Measurements from ENCODE around the gene ZDHHC13. TPM values are rescaled to one million over a fixed set of nuclear protein-coding genes. Genes with fewer than 3 reads are reported as not detected.

Gene ZDHHC13
- total RNA-seq, 1 donor from 2014 or later = 28.5 TPM

DNA sequence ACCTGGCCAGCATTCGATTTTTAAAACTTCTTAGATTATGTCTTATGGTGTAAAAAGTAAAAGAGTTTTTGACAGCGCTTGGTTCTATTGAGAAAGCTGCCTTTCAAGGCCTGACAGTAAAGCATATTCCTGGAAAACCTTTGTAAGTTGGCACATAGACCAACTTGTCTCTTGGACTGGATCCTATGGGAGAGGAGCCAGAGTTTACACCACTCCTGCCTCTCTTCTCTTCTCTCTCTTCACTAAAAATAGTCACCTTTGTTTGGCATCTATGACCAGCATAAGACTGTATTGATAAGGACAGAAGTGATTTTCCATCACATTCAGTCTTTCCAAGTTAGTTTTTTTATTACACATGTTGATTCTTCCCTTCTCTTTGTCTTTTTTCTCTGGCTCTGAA, 51.1 kb downstream of the ZDHHC13 start:
- no peak for DNase-seq (ENCODE audit: low read depth)

DNA sequence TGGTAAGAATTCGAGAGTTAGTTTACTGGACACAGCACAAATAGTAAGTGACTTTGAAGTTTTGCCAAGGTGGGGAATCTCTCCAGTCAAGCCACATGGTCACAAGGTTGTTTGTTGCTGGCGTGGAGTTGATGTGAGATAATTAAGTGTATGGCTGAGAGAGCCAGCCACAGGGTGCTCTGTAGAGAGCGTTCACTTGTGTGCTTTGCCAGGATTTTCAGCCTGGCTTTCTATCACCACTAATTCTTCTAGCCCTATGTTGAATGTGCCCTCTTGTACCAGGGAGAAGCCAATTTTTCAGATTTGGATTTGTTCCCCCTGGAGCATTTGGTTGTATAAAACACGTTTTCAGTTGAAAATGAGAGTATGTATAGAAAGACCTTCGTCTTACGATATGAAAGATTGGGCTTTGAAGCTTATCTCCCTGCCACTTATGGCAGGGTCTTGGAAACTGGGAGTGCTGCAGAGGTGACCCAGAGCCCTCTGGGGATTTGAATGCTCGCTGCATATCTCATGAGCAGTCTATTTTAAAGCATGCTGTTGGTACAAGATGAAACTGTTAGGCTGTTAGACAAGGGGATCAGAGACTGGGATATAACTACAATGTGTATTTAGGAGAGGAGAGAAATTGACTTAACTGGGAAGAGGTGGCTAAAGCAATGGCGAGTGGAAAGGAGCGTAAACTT, 56.2 kb downstream of the ZDHHC13 start:
- DNase-seq (ENCODE audit: low read depth) = no peak

DNA sequence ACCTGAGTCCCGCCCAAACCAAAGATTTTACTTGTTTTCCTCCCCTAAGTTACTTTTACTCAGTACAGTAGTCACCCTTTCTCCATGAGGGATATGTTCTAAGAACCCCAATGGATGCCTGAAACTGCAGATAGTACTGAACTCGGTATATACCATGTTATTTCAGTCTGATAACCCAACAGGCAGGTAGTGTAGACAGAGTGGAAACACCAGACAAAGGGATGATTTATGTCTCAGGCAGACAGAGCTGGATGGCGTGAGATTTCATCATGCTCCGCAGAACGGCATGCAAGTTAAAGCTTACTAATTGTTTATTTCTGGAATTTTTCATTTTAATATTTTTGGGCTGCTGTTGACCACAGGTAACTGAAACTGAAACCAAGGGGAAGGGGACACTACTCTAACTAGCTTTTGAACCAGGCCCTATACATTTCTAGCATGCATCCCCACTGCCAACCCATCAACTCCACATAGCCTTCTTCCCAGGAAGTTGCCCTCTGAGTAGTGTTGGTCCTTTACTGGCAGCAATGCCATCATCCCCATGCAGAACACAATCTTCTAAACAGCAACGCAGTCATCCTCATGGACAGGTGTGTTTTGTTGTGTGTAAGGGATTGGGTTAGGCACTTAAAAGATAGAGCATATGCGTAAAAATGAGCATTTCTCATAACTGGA, 57.1 kb downstream of the ZDHHC13 start:
- DNase-seq (ENCODE audit: low read depth) = no peak

DNA sequence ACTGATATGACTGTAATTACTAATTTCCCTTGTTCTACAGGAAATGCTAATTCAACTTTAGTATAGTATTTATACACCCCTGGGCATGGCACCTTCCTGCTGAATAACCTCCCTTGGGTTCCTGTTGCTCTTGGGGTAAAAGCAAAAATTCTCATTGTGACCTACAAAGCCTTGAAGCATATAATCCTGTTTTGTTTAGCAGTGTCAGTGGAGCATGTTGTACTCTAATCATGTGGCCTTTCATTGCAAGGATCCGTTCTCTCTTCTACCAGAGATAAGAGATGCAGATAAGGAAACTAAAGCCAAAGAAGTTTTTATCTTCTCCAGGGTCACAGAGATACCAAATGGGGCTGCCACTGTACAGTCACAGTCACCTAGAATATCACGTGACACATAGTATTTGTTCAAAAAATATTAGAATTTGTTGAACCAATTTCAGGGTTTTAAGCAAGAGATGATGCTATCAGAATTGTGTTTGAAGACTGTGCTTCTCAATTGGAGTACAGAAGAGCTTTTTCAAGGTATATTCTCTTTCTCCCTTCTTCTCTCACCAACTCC, 59.7 kb downstream of the ZDHHC13 start:
- DNase-seq (ENCODE audit: low read depth) = no peak

DNA sequence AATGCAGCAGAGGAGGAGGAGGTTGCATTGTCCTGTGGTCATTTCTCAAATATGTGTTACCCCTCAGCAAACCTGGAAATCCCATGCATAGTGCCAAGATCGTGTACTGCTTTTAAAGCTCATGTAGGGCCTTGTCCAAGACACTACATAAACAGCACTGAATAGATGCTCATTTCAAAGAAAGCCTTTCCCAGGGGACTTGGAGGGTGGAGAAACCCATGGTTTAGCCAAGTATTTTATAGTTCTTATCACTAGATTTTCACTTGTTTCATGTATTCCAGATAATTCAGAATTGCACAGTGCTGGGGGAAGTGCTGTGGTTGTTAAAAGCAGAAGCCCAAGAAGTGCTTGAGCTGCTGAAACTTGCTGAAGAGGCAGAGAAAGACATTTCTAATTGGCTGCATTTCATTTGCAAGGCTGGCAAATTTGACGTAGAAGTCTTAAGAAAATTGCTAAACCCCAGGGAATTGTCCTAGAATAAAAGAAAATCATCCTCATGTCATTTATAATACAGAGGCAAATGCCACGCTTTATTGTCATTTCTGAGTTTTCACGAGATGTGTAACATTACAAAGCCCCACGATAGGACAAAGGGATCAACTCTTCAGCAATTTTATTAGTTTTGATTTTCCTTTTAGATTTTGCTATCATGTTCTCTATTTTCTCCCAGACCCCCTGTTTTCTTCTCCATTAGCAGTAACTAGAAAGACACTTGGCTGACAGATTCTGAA, 64.7 kb downstream of the ZDHHC13 start:
- no peak for DNase-seq (ENCODE audit: low read depth)

DNA sequence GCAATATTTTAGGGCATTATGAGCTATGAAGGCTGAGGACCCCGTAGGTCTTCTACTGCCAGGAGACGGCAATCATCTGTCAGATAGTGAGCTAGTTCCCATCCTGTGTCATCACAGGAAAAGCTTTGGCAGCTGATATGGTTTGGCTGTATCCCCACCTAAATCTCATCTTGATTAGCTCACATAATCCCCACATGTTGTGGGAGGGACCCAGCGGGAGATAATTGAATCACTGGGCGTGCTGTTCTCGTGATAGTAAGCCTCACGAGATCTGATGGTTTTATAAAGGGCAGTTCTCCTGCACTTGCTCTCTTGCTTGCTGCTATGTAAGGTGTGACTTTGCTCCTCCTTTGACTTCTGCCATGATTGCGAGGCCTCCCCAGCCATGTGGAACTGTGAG, 66.7 kb downstream of the ZDHHC13 start:
- no peak for DNase-seq (ENCODE audit: low read depth)

DNA sequence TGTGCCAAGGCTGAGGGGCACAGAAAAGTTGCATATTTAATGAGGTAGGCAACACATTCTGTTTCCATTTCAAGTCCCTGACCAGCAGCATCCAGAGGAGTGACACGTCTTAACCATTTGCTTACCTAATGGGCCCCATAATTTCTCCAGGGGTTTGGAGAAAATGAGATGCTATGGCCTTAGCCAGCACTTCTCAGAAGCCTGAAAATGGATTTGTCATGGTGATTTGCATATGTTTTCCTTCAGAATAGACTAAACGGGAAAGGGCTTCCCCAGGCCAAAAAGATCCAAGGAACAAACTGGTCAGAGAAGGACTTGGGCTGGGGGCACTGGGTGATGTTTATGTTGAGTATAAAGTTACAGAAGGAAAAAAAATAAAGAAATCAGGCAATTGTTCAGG, 68.1 kb downstream of the ZDHHC13 start:
- no peak for DNase-seq (ENCODE audit: low read depth)

DNA sequence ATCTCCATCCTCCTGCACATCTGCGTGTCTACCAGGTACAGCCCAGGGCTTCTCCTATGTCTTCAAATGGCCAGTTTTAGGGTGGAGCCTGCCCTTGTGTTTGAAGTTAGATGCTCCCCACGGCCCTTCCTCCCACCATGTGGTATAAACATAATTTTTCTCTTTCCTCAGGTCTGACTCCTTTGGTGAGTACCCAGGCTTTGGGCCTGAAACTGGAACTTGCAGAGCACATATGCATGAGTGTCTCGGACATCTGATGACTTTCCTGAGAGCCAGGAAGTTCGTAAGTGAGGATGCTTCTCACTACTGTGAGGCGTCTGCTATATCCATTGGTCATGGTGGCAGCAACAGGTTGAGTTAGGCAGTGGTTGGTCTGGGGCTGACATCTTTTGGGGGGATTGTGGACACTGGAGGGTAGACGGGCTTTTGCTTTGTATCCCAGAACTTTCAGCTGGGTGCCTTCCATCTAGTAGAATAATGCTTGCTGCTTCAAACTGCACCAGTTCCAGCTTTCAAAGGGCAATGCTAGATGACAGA, 68.6 kb downstream of the ZDHHC13 start:
- no peak for DNase-seq (ENCODE audit: low read depth)

DNA sequence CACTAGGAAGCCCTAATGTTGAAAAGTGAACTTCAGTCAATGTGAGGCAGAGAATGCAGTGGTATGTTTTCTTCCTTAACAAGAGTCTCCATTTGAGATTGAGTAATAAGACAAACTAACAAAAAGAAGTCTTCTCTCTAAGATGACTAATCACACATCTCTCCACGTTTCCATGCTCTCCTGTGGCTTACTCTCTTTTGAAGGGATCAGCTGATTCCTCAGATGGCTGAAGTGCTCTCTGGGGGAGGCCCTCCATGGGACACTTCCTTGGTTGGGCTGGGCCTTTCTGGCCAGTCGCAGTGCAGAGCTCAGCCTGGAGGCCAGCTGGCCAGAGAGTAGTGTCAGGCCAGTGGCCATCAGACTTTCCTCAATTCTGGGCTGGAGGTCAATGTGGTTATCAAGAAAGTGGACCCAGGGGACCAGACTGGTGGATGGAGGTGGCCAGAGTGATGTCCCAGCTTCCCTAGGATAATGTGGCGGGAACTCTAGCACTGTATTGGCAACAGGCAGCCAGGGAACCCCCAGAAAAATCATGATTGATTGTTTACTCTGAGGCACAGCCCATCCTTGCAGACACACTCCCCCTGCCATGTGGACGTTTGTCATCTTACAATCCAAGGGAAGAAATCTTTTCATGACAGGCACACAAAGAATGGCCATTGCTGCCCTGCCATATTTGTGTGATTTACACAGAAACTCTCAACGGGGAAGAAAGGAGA, 70.3 kb downstream of the ZDHHC13 start:
- DNase-seq (ENCODE audit: low read depth) = peak; percentile 58

DNA sequence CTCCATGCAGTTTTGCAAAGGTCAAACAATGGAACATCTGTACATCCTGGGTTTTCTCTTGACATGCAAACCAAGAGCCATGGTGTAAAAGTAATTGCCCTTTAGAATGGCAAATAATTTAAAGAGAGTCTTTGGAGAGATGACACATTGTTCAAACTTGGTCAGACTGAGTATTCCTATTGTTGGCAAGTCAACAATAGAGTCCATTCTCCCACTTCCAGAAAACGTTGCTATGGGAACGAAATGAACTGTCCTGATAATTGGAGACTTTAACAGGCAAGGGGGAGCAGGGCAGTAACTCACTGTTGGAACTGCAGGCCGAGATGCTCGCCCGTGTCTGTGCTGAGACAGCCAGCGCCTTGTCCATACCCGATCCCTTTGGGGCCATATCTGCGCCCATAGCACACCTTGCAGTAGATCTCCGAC, 70.9 kb downstream of the ZDHHC13 start:
- DNase-seq (ENCODE audit: low read depth) = no peak

DNA sequence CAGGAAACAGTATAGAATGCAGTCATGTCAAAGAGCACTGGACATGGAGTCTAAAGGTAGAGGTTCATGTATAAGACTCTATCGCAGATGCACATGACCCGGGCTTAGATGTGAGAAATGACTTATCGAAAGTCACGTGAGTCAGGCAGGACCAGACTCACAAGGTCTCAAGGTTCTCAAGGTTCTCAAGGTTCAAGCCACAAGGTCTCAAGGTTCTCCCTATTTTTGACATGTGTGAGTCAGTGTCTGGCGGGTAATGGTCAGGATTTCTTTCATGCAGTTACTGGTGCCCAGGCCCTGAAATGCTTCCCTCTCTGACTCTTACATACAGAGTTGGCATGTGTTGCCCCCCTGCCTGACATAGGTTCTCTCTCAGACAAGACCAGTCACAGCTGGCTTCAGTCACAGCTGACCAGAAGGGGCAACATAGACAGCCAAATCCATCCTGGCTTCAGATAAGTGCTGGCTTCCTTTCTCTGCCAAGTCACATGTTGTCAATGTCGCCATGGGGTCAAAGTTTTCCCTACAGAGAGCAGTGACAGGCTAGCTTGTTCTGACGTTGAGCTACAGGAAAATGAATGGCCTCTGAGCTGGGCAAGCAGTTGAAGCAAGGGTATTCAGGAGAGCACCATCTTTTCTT, 74.7 kb downstream of the ZDHHC13 start:
- DNase-seq (ENCODE audit: low read depth) = no peak

DNA sequence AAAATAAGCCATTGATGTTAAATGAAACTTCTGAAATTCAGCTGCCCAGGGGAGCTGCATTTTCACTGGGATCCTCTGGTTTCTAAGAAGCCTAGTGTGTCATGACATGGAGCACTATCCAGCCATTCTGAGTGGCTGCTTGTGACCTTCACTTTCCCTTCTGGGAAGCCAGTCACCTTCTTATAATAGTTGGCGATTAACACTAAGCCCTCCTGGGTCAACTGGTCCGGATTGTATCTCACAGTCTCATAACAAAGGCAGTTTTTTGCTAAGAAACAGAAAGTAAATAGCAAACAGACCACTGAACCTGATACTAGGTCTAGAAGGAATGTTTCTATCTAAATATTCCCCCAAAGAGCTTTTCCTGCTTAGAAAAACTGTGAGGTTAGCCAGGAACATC, 76.9 kb downstream of the ZDHHC13 start:
- peak; percentile 58 for DNase-seq (ENCODE audit: low read depth)

DNA sequence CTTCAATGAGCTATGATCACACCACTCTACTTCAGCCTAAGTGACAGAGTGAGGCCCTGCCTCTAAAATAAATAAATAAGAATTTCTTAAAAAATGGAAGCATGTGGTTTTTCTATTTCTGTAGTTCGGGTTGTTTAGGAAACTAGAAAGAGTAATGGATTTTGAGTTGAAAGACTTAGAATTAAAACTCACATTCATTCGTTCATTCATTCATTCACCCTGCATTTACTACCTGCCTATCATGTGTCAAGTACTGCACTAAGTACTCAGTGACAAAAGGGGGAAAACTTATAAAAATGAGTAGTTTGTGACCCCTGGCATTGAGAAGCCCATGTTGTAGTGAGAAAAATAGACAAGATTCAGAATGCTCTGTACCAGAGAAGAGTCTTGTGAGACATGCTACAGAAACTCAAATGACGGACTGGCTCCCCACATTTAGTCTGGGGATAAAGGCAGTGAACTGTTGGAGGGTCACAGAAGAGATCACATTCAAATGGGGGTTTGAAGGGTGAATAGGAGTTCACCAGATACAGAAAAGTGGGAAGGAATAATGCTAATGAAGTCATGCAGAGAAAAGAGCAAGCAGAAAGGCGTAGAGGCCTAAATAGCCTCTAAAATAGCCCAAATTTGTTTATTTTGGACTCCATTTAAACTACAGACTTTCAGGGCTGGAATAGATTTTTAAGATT, 77.8 kb downstream of the ZDHHC13 start:
- DNase-seq (ENCODE audit: low read depth) = no peak

DNA sequence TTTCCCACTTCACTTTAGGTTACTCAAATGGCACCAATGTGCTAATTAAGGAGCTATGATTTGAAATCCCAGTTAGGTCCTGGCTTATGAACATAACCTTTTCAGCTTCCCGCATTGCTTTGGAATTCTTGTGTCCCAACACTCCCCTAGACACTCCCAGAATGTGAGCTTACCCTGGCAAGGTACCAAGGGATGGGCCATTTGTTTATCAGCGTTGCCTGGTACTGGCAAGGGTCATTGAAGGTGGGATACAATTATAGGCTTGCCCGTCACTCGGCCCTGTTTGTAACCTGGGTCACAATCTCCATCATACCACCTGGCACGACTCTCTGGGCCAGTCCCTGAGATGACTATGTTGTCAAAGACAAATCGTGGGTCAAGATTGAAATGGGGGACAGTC, 79.5 kb downstream of the ZDHHC13 start:
- no peak for DNase-seq (ENCODE audit: low read depth)

DNA sequence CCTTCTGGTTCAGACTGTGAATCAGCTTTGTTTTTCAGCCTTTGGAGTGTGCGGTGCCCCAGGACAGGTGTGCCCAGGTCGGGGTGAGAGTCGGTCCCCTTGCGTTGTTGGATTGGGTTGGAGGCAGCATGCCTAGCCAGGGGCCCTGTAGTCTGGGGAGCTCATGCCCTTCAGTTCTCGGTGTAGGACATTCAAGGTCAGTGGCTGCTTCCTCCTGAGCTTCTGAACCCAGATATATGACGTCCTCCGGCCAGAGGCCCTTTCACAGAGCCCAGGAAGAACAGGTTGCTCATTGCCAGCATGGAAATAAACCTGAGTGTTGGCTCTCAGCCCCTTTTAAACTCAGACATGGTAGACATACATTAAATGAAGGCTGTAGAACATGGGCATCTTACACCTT, 82.1 kb downstream of the ZDHHC13 start:
- DNase-seq (ENCODE audit: low read depth) = no peak

DNA sequence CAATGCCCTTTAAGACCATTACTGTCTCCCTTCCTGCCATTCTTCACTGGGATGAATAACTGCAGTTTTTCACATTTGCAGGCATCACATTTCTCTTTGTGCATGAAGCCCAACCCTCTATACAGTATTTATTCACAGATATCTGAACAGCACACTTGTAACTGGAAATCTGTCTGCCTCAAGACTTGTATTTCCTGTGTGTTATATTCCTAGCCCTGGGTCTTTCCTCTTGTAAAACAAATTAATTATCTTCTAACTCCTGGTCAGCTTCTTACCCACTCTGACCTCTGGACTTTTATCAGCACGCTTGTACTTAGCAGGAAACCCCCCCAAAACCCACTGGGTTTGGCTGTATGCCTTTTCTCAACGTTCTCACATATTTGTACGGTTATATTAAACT, 82.8 kb downstream of the ZDHHC13 start:
- peak; percentile 43 for DNase-seq (ENCODE audit: low read depth)

DNA sequence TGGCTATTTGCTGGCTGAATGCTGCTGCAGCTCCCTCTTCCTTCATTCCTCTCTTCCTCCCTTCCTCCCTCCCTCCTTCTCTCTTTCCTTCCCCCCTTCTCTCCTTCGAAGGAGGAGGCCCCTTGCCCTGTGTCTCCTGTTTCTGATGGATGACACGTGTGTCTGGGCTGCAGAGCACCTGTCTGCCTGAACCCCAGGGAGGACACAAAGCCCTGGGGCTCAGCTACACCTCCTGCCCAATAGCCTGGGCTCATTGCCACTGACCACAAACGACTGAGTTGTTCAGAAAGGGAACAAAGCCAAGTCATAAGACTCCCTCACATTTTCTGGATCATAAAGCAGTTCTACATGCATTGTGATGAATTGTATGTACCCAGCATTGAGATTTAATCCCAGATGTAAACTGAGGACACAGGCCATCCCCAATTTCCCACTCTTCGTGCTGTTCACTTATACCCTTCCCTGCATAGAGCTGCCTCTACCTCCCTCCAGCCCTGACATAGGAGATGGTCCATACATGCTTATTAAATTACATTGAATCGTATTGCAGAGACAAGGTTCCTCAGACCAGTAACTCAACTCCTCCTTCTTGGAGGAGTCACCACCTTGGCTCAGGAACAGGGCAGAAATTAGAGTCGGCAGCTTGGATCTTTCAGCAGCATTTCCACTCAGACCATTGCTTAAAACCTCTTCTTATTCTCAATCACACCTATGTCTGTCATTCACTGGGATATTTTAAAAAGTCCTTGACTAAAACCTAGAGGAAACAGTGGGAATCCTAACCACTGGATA, 83.6 kb downstream of the ZDHHC13 start:
- peak; percentile 89 for DNase-seq (ENCODE audit: low read depth)

DNA sequence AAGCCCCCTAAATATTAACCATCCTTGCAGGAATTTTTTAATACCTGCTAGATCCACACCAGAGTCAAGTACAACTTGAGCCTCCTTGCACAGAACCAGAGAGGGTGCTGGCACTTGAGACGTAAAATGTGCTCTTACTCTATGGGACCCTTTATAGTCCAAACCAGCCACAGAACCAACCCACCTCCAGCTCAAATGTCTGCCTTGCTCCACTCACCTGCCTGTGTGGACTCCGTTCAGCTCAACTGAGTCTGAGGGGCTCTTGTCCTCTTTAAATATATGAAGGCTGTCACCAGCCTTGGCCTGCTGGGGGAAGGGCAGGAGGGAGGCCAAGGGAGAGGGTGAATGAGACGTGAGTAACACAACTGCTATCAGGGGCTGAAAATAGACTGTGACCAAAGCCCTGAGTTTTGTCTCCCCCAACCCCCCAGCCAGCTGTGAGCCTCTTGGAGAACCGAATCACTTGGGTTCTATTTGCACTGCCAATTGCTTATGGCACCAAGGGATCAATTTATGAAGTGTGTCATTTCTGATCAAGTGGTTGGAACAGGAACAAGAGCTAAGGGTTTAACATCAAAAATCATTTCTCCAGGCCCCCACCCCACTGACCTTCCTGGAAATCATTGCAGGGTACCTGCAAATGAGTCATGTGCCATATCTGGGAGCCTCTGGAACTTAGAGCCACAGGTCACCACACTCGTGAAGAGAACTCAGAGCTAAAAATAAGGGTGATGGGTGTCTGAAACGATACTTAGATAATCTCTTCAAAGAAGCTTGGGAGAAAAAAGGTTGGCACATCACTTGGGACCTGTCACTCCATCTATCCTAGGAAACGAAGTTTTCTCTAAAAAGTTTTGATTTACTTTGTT, 85.0 kb downstream of the ZDHHC13 start, which contains the start of gene CSRP3:
Gene CSRP3 (minus strand): TSS at position 247 of the 869 bp plus-strand sequence. CDS start 9,535 bp downstream, outside the sequence.
- DNase-seq (ENCODE audit: low read depth) = no peak

DNA sequence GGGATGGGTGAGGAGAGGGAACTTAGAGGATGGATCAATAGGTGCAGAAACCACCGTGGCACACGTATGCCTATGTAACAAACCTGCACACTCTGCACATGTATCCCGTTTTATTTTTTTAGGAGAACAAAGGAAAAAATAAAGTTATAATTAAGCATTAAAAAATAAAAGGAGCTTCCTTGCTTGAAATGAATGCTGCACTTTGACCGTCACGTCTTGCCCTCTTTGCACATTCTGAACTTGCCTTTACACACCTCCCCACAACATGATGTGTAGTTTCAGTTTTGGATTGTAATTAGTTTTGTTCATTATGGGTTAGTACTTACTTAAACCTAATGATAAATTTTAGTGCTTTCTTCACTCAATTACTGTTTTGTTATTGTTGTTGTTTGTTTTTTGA, 87.9 kb downstream of the ZDHHC13 start:
- no peak for DNase-seq (ENCODE audit: low read depth)
